BE2C (cell line): ENCODE measurements around the gene COQ5.

Experiments
- DNase-seq: peaks from one replicate; pipeline ENCODE4 v3.0.0-alpha.2; 2020
- H3K27me3 ChIP-seq: fragments of 250-450 bp; sonication (Bioruptor Pico); 2 replicates; pipeline ENCODE4 v1.5.1; 2020; ENCODE audit warnings: mild to moderate bottlenecking
- H3K36me3 ChIP-seq: fragments of 250-450 bp; sonication (Bioruptor Pico); 2 replicates; pipeline ENCODE4 v1.5.1; 2020; ENCODE audit warnings: mild to moderate bottlenecking
- H3K4me1 ChIP-seq: fragments of 250-450 bp; sonication (Bioruptor Pico); 2 replicates; pipeline ENCODE4 v1.5.1; 2020
- H3K4me3 ChIP-seq: 2 replicates; pipeline ENCODE4 v1.5.1; 2011; ENCODE audit warnings: low read depth, low read length
- H3K9me3 ChIP-seq: fragments of 250-450 bp; sonication (Bioruptor Pico); 2 replicates; pipeline ENCODE4 v1.5.1; 2020
- CTCF ChIP-seq: IDR thresholded peaks from 2 replicates; pipeline ENCODE4 v1.5.1; 2012; ENCODE audit warnings: mild to moderate bottlenecking, low read depth, low read length

Gene COQ5

DNA sequence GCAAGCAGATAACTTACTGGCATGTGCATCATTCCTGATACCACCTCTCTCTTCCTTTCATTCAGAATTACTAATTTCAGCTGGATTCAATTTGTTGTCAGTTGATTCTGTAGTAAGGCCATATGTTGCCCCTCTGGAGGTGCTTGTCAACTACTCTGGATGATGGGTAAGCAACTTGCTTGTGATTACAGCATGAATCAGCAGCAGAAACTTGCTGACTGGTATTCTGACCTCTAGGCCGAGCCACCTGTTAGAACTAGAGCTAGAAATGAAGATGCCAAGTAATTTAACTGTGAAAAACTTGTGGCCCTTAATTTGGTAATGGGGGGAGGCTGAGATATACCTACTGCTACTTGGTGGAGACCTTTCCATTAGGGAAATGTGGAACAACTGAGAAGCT is 10.3 kb upstream of the COQ5 start:
- no peak overlapping the region for H3K4me3 ChIP-seq
- H3K4me1 ChIP-seq: no peaks in the 10 kb centered on the region; the same call in 1 of the 2 replicates

GRCh38 chr12:120538281-120539156 is 9.6 kb upstream of the COQ5 start:
- DNase-seq: no peak
- no peaks in the 10 kb centered on the region for H3K27me3 ChIP-seq
- H3K36me3 ChIP-seq: peaks cover 22% of the 10 kb centered on the region
- no peaks in the 10 kb centered on the region; the same call in 1 of the 2 replicates for H3K4me1 ChIP-seq
- no peak for TF ChIP-seq CTCF
- H3K4me3 ChIP-seq: no peak overlapping the region
- H3K9me3 ChIP-seq: no peaks in the 10 kb centered on the region

More for the DNA sequence above, 10.3 kb upstream of the COQ5 start:
- TF ChIP-seq CTCF: no peak
- DNase-seq: no peak
- Histone ChIP-seq H3K36me3 (peaks cover 22% of the 10 kb centered on the region), H3K9me3 (no peaks in the 10 kb centered on the region), H3K27me3 (no peaks in the 10 kb centered on the region)

DNA sequence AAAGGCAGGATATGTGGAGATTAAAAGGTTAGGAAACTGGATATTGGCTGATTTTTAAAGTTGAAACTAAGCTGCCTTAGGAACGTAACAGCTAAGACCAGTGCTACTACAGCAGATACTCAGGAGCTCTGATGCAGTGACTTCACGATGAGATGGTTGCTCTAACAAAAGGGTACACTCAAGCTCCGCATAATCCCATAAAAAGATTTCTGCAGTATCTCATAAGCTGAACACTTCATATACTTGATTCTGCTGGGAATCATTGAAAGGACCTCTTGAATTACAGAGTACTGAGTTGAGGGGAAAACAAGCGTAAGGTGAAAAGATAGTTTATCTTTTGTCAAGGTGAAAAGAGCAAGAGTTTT is 8.9 kb upstream of the COQ5 start:
- no peak overlapping the region for H3K4me3 ChIP-seq
- TF ChIP-seq CTCF: no peak
- H3K4me1 ChIP-seq: no peaks in the 10 kb centered on the region; the same call in 1 of the 2 replicates
- peaks cover 22% of the 10 kb centered on the region for H3K36me3 ChIP-seq
- no peaks in the 10 kb centered on the region for H3K27me3 ChIP-seq
- no peak for DNase-seq
- no peaks in the 10 kb centered on the region for H3K9me3 ChIP-seq

DNA sequence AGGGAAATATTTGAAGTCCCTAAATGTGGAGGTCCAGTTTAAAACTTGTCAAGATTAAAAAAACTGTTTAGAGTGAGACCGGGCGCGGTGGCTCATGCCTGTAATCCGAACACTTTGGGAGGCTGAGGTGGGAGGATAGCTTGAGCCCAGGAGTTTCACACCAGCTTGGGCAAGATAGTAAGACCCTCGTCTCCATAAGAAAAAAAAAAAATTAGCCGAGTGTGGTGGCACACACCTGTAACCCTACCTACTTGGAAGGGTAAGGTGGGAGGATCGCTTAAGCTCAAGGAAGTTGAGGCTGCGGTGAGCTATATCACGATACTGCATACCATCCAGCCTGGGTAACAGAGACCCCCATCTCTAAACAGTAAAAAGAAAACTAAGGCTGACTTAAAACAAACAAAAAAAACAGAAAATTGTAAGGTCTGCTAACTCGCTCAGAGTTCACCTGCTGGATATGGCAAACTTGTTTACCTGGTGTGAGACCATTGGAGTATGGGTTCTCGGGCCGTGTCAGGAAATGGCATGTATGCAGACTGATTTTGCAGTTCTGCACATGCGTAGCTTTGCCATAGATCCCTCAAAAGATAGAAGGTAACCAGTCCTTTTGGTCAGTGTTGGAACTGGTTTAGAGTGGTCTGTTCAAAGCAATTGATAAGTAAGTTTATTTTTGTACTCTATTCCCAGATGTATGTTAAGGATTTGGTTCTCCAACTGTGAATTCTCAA is 7.3 kb upstream of the COQ5 start:
- Histone ChIP-seq H3K36me3 (peaks cover 22% of the 10 kb centered on the region), H3K27me3 (no peaks in the 10 kb centered on the region), H3K4me1 (no peaks in the 10 kb centered on the region; the same call in 1 of the 2 replicates), H3K9me3 (no peaks in the 10 kb centered on the region), H3K4me3 (peak overlapping the region; percentile 97)
- no peak for DNase-seq
- TF ChIP-seq CTCF: no peak

- no peaks in the 10 kb centered on the region for H3K27me3 ChIP-seq
- DNase-seq: peak; percentile 74
- no peaks in the 10 kb centered on the region for H3K9me3 ChIP-seq
- H3K4me1 ChIP-seq: no peaks in the 10 kb centered on the region; the same call in 1 of the 2 replicates
- peaks cover 14% of the 10 kb centered on the region for H3K36me3 ChIP-seq
- 0 out of 2 replicates have a peak, but pooled peaks have one; percentile 7 for TF ChIP-seq CTCF
- H3K4me3 ChIP-seq: peak overlapping the region; percentile 97
Observed at GRCh38 chr12:120534703-120535655, 6.0 kb upstream of the COQ5 start.
